Right lobe of liver (tissue), 4 donors: Measurements from ENCODE around the gene KCNG4.

ENCODE experiments used
- CTCF ChIP-seq, 4 donors: fragments of 200-600 bp in 3 of 4; fragments of 450-650 bp in 1 of 4; IDR thresholded peaks; one replicate each; pipeline versions ENCODE4 v1.5.1 to v1.8.0; 2016 to 2022; ENCODE audit warnings: antibody characterized with exemption in 4 of 4, mild to moderate bottlenecking in 2 of 4
- POLR2A ChIP-seq: fragments of 450-650 bp; IDR thresholded peaks from one replicate; pipeline ENCODE4 v1.6.1; 2017; ENCODE audit warnings: antibody characterized with exemption, mild to moderate bottlenecking
- donor health status: DM: no; HTN: no; CAD: no.
- donor health status: DM: no; HTN: no; CAD: no.
- donor health status: DM: no; HTN: yes; CAD: no.

GRCh38 chr16:84262939-84263338, 23.1 kb upstream of the KCNG4 start:
- no peak for TF ChIP-seq POLR2A
- TF ChIP-seq CTCF (IDR thresholded peaks at IDR 0.05) = no peak
